Measurements from ENCODE around the gene EEF1AKMT3.
"Not testable (repeated sequence)": the region's sequence is repeated elsewhere in the genome, so short reads cannot be mapped to it uniquely, and the experiment has no call there.

EEF1AKMT3 gene

GRCh38 chr12:57820119-57820518 lies 47.7 kb downstream of the EEF1AKMT3 start:
- DNase-seq: not testable (repeated sequence)

GRCh38 chr12:57821015-57821414 lies 48.6 kb downstream of the EEF1AKMT3 start:
- DNase-seq: not testable (repeated sequence)

DNA sequence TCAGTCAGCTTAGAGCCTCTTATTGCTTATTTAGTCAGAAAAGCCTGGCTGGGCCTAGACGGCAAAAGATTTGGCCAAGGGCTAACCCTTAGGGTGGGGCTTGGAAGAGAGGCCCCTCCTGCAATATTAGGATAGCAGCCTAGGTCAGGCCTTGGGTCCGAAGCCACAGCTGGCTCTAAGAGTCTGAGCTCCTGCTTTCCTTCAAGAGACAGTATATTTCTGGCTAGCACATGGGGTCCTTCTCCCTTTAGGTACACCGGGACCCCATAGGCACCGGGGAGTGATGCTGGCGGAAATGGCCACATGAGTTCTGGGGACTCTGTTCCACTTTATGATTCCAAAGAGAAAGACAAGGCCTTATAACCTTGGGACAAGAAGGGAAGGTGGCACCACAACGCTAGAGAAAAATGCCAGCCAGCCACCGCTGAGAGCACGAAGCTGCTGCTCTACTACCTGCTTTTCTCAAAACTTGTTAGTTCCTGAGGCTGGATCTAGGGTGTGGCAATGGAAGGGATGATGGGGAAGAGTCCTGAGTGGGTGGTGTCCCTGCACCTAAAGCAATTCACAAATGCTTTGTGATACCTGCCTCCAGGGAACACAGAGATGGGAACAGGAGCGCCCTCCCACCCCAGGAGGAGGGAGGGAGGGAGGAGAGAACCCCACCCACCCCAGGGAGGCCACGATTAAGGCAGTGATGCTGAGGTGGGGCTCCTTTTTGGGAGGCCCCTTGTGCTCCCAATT lies 49.2 kb downstream of the EEF1AKMT3 start:
- DNase-seq: no peak

GRCh38 chr12:57822392-57823130 lies 50.1 kb downstream of the EEF1AKMT3 start:
- no peak for DNase-seq

DNA sequence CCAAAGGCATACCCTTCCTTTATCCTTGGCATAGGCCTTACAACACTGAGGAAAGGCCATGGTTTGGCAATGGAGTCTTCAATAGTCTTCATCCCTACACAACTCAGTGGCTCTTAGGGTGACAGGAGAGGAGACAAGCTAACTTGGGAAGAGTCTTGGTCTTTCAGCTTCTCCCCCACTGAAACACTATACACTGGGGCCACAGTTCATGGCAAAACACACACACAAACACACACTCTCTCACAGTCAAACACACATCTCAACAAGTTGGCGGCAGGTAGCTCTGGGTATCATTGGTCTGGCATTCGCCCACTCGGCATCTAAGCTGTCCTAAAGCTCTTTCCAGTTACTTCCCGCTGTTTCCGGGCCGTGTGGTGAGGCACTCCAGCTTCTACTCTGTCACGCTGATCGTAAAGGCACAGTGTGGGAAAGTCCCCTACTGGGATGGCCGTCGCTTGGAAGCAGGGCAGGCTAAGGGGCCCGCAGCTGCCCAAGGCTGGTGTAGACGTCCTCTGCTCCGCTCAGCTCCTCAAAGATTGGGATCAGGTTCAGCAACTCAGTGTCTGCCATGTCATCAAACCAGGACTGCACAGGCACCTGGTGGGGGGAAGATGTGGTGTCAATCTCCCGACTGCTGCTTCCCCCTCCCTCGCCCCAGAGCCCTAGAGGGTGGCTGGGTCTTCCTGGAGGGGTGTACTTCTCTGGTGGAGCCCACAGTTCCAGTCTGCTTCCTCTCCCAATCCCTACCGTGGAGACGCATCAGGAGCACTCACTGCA lies 50.9 kb downstream of the EEF1AKMT3 start:
- DNase-seq: no peak

GRCh38 chr12:57823908-57824640 lies 51.7 kb downstream of the EEF1AKMT3 start:
- DNase-seq: no peak

DNA sequence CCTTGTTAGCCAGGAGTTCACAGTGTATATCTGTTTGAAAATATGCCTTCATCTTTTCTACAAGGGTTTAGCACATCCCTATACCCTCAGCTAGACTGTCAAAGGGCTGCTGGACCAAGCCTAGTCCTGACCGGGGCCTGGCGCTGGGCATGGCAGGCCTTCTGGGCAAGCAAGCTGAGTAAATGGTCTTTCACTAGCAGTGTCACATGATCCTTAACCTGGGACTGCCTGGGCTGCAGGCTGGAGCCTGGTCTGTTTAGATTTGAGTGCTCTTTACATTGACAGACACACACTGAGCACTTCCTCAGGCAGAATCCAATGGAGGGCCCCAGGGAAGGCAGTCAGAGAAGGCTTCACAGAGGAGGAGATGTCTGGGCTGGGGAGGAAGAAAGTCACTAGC lies 53.0 kb downstream of the EEF1AKMT3 start:
- no peak for DNase-seq

DNA sequence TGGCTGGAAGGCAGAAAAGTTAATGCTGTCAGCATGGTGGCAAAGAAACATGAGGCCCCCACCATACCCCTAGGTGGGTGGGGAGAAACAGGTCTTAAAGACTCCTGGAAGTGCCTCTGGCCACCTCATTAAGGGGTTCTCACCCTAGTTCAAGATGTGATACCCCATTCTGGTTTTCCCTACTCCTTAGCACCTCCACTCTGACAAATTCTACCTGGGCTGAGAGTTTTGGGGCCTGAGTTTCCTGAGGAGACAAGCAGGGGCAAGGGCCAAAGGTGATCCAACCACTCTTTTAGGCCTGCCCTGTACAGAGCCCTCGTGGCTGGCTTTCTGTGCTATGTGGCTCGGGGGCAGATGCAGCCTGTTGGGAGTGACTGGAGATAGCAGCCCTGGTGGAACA lies 54.0 kb downstream of the EEF1AKMT3 start:
- no peak for DNase-seq

DNA sequence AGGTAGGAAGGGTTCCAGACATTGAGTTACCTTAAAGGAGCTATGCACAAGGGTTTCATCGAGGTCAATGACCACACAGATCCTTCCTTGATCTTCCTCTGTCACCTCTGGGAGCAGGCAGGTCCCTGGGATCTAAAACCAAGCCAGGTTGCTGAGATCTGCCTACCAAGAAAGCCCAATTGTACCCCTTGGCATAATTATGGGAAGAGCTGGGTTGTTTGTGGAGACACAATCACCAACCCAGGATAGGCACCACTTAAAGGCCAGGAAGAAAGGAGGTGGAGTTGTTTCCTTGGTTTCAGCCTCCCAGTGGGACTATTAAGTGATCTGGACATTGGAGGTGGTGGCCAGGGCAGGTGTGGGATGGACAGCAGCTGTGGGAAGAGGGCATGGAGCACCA lies 54.6 kb downstream of the EEF1AKMT3 start:
- DNase-seq: no peak

GRCh38 chr12:57829025-57829777 lies 56.8 kb downstream of the EEF1AKMT3 start:
- no peak for DNase-seq

- DNase-seq: no peak
These were observed 58.0 kb downstream of the EEF1AKMT3 start for GRCh38 chr12:57830393-57830792.

All from CD4-positive, alpha-beta T cell treated with Interleukin-1 beta for 1 hour (primary cell).